ENCODE measurements around the gene CERS6. TPM values are rescaled to one million over a fixed set of nuclear protein-coding genes. Genes with fewer than 3 reads are reported as not detected.

CERS6 gene
- total and polyA plus RNA-seq, 2 experiments from 2014 or later: 40.9 to 99.1 TPM

DNA sequence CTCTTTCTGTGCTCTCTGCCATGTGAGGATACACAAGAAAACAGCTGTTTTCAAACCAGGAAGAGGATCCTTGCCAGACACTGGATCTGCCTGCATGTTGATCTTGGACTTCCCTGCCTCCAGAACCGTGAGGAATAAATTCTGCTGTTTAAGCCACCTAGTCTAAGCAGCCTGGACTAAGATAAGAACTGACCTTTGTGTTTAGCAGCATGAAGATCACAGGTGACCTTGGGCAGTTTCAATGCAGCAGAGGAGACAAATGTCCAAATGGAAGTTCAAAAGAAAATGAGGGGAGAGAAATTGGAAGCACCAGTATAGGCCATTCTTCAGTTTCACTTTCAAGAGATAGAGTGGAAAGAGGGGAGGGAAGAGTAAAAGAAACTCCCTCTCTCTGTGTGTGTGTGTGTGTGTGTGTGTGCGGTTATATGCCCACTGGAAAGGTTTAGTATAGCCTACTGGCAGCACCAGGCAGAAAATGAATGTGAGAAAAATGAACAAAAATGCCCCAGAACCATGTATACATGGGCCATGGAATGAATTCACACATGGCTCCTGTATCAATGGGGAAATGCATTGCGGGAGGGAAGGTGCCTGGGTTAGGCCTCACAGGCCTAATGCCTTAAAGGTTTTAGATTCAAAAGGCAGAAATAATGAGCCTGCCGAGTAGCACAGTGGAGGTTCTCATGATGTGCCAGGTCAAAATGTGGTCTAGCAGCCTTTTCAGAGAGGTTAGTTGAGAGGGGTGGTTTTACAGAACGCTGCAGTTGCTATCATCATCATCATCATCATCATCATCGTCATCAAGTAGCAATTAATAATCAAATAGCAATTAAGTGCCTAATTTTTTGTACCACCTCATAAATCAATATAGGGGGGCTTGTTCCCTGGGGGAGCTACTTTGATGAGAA, 1.1 kb upstream of the CERS6 start:
- Histone ChIP-seq H4K20me1 (ENCODE audit: insufficient read depth, poor library complexity, severe bottlenecking) (peaks cover 27% of the 10 kb centered on the region), H2AFZ (peak overlapping the region; percentile 86), H3K4me3 (no peak overlapping the region), H3K79me2 (peaks cover 37% of the 10 kb centered on the region), H3K4me1 (ENCODE audit: insufficient read depth) (peaks cover 8% of the 10 kb centered on the region), H3K9me3 (ENCODE audit: low read depth) (no peaks in the 10 kb centered on the region), H3K4me2 (peak overlapping the region; percentile 90), H3K27me3 (no peaks in the 10 kb centered on the region), H3K27ac (peak overlapping the region; percentile 90), H3K36me3 (replicated peaks; ENCODE audit: insufficient read depth, low read depth) (no peaks in the 10 kb centered on the region), H3K9me2 (replicated peaks; ENCODE audit: insufficient read depth) (no peaks in the 10 kb centered on the region)
- 78% methylated on average over 6 of the region's 6 CpGs for WGBS (ENCODE audit: low lambda C conversion rate, missing lambda C conversion rate)
- TF ChIP-seq EZH2phosphoT487 (IDR thresholded peaks at IDR 0.05; ENCODE audit: low read depth, severe bottlenecking, unreplicated experiment) (no peak), CTCF (IDR thresholded peaks at IDR 0.05; ENCODE audit: poor library complexity) (no peak), EZH2 (IDR thresholded peaks at IDR 0.05; ENCODE audit: borderline replicate concordance) (no peak)
- DNase-seq (ENCODE audit: low spot score): no peak

DNA sequence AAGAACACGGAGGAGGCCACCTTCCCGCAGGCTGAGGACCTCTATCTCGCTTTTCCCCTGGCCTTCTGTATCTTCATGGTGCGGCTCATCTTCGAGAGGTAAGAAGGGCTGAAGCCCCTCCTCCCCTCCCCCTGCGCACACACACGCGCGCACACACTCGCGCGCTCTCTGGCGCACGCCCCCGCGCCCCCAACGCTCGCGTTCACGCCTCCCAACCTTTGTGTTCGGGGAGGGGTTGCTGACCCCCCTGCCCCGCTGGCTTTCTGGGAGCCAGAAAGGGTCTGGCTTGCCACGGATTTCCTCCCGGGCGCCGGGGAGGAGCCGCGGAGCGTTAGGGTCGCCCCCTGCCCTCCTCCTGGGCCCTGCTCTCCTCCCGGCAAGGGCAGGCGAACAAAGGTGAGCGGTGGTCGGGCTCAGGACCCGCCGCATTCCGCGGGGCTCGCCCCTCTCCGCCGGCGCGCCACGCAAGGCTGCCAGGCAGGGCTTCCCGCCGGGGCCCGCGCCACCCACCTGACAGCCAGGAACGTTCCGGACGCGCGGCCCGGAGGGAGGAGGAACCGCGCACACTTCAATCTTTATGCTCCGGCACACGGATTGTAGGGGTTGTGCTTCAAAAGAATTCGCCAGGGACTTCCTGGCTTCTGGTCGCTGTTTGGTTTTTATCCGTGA, 583 bp downstream of the CERS6 start:
- Histone ChIP-seq H3K4me3 (peak overlapping the region; percentile 47), H3K79me2 (peaks cover 54% of the 10 kb centered on the region), H4K20me1 (ENCODE audit: insufficient read depth, poor library complexity, severe bottlenecking) (peaks cover 30% of the 10 kb centered on the region), H3K4me1 (ENCODE audit: insufficient read depth) (peaks cover 16% of the 10 kb centered on the region), H2AFZ (peak overlapping the region; percentile 92), H3K27me3 (no peaks in the 10 kb centered on the region), H3K9me3 (ENCODE audit: low read depth) (no peaks in the 10 kb centered on the region), H3K9me2 (replicated peaks; ENCODE audit: insufficient read depth) (no peaks in the 10 kb centered on the region), H3K4me2 (peak overlapping the region; percentile 82), H3K36me3 (replicated peaks; ENCODE audit: insufficient read depth, low read depth) (no peaks in the 10 kb centered on the region), H3K27ac (peak overlapping the region; percentile 96)
- TF ChIP-seq EZH2phosphoT487 (IDR thresholded peaks at IDR 0.05; ENCODE audit: low read depth, severe bottlenecking, unreplicated experiment): no peak
- no peak for TF ChIP-seq EZH2 (IDR thresholded peaks at IDR 0.05; ENCODE audit: borderline replicate concordance)
- TF ChIP-seq CTCF (IDR thresholded peaks at IDR 0.05; ENCODE audit: poor library complexity): no peak
- peak; percentile 70 for DNase-seq (ENCODE audit: low spot score)
- WGBS (ENCODE audit: low lambda C conversion rate, missing lambda C conversion rate): under 1% methylated on average over 55 of the region's 61 CpGs

- no peaks in the 10 kb centered on the region for H3K9me3 ChIP-seq (ENCODE audit: low read depth)
- peaks cover 61% of the 10 kb centered on the region for H3K79me2 ChIP-seq
- H3K27me3 ChIP-seq: no peaks in the 10 kb centered on the region
- peaks cover 16% of the 10 kb centered on the region for H3K4me1 ChIP-seq (ENCODE audit: insufficient read depth)
- peak overlapping the region; percentile 47 for H3K4me3 ChIP-seq
- WGBS (ENCODE audit: low lambda C conversion rate, missing lambda C conversion rate): 3% methylated on average over 17 of the region's 17 CpGs
- H3K4me2 ChIP-seq: peak overlapping the region; percentile 82
- H2AFZ ChIP-seq: peak overlapping the region; percentile 92
- no peak for DNase-seq (ENCODE audit: low spot score)
- peaks cover 30% of the 10 kb centered on the region for H4K20me1 ChIP-seq (ENCODE audit: insufficient read depth, poor library complexity, severe bottlenecking)
- H3K9me2 ChIP-seq (replicated peaks; ENCODE audit: insufficient read depth): no peaks in the 10 kb centered on the region
- H3K27ac ChIP-seq: peak overlapping the region; percentile 96
- H3K36me3 ChIP-seq (replicated peaks; ENCODE audit: insufficient read depth, low read depth): no peaks in the 10 kb centered on the region
- TF ChIP-seq CTCF (IDR thresholded peaks at IDR 0.05; ENCODE audit: poor library complexity) (no peak), EZH2phosphoT487 (IDR thresholded peaks at IDR 0.05; ENCODE audit: low read depth, severe bottlenecking, unreplicated experiment) (no peak), EZH2 (IDR thresholded peaks at IDR 0.05; ENCODE audit: borderline replicate concordance) (no peak)
Observed at GRCh38 chr2:168457190-168457895, 1.3 kb downstream of the CERS6 start.
